Osteocyte (in vitro differentiated cells): ENCODE results near the gene SGCE. TPM values are rescaled to one million over a fixed set of nuclear protein-coding genes. Genes with fewer than 3 reads are reported as not detected.

Experiments used
- DNase-seq: peaks from one replicate; pipeline ENCODE4 v3.0.0; 2021; ENCODE audit warnings: mixed read lengths; ENCODE audit not compliant: unreplicated experiment; ENCODE audit errors: extremely low spot score
- H3K27ac Mint-ChIP-seq: one replicate; pipeline ENCODE4 v1.8.0; 2021; ENCODE audit warnings: mild to moderate bottlenecking, mixed read lengths; ENCODE audit not compliant: unreplicated experiment
- H3K27me3 Mint-ChIP-seq: one replicate; pipeline ENCODE4 v1.8.0; 2021; ENCODE audit warnings: mixed read lengths; ENCODE audit not compliant: unreplicated experiment
- H3K36me3 Mint-ChIP-seq: one replicate; pipeline ENCODE4 v1.8.0; 2021; ENCODE audit warnings: mixed read lengths; ENCODE audit not compliant: unreplicated experiment
- H3K4me1 Mint-ChIP-seq: one replicate; pipeline ENCODE4 v1.8.0; 2021; ENCODE audit warnings: mixed read lengths; ENCODE audit not compliant: unreplicated experiment
- H3K4me3 Mint-ChIP-seq: one replicate; pipeline ENCODE4 v1.8.0; 2021; ENCODE audit warnings: mild to moderate bottlenecking, moderate library complexity, mixed read lengths; ENCODE audit not compliant: unreplicated experiment
- H3K9me3 Mint-ChIP-seq: one replicate; pipeline ENCODE4 v1.8.0; 2021; ENCODE audit warnings: mixed read lengths; ENCODE audit not compliant: unreplicated experiment
- total RNA-seq: library from RNA; stranded (reverse); gene quantifications from 2 replicates; pipeline ENCODE4 v1.2.1, GENCODE V29; 2021
- TF ChIP-seq, protein P1 (sequence below): fragments of 200-600 bp; sonication (generic); IDR thresholded peaks from 2 replicates; pipeline ENCODE4 v1.5.0; 2021; ENCODE audit warnings: antibody characterized with exemption, mild to moderate bottlenecking, moderate library complexity

The SGCE gene
- total RNA-seq, 1 donor from 2014 or later, result 85.6 TPM

DNA sequence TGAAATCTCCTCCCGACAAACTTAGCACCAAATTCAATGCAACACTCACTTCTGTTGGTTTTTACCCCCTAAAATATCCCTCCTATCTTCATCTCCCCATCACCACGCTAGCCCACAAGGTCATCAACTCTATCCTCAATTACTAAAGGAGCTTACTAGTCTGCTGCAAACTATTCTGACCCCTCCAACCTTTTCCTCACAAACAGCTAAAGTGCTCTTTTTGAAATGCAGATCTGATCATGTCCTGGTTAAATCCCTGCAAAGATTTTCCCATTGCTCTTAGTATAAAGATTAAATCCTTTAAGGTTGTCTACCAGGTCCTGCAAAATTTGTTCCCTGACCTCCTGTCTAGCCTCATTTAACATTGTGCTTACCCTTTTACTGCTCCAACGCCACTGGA is 8.6 kb downstream of the SGCE start:
- Mint-ChIP-seq H3K36me3 (peaks cover 4% of the 10 kb centered on the region), H3K9me3 (no peaks in the 10 kb centered on the region), H3K4me1 (peaks cover 49% of the 10 kb centered on the region), H3K4me3 (no peak overlapping the region), H3K27ac (no peak overlapping the region), H3K27me3 (no peaks in the 10 kb centered on the region)
- DNase-seq, result no peak
- TF ChIP-seq, protein P1, sequence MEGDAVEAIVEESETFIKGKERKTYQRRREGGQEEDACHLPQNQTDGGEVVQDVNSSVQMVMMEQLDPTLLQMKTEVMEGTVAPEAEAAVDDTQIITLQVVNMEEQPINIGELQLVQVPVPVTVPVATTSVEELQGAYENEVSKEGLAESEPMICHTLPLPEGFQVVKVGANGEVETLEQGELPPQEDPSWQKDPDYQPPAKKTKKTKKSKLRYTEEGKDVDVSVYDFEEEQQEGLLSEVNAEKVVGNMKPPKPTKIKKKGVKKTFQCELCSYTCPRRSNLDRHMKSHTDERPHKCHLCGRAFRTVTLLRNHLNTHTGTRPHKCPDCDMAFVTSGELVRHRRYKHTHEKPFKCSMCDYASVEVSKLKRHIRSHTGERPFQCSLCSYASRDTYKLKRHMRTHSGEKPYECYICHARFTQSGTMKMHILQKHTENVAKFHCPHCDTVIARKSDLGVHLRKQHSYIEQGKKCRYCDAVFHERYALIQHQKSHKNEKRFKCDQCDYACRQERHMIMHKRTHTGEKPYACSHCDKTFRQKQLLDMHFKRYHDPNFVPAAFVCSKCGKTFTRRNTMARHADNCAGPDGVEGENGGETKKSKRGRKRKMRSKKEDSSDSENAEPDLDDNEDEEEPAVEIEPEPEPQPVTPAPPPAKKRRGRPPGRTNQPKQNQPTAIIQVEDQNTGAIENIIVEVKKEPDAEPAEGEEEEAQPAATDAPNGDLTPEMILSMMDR, result no peak

DNA sequence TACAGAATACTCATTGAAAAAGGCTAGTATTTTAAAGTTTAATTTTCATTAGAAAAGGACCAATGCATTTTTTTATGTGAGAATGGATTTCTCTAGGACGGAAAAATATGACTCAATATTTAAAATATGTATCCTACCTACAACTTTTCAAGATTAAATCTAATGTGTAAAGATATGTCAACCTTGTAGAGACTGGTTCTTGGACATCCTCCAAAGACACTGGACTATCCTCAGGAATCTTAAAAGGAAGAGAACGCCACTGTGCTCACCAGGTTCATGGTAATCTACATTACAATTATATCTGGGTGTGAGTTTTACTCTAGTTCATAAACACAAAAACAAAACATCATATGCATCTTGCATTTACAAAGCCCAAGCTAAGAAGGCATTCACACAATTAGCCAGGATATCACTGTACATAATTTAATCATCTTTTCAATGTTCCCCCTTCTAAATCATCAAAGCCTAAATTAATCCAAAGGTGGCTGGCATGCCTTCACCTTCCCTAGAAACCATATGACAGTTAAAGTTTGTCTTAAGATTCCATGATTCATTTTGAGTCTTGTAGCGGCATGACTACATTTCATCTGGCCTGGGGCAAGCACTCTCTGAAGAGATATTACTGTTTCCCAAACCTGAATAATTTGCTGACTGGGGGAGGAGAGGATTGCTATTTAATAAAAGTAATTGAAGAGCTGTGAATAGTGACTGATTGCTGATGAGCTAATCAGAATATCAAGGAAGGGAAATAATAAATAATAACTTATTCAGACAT is 12.0 kb downstream of the SGCE start:
- H3K36me3 Mint-ChIP-seq, result peaks cover 3% of the 10 kb centered on the region
- H3K27me3 Mint-ChIP-seq, result no peaks in the 10 kb centered on the region
- no peak for DNase-seq
- peak overlapping the region; percentile 20 for H3K27ac Mint-ChIP-seq
- no peaks in the 10 kb centered on the region for H3K9me3 Mint-ChIP-seq
- TF ChIP-seq, protein P1, result no peak
- peaks cover 29% of the 10 kb centered on the region for H3K4me1 Mint-ChIP-seq
- no peak overlapping the region for H3K4me3 Mint-ChIP-seq

DNA sequence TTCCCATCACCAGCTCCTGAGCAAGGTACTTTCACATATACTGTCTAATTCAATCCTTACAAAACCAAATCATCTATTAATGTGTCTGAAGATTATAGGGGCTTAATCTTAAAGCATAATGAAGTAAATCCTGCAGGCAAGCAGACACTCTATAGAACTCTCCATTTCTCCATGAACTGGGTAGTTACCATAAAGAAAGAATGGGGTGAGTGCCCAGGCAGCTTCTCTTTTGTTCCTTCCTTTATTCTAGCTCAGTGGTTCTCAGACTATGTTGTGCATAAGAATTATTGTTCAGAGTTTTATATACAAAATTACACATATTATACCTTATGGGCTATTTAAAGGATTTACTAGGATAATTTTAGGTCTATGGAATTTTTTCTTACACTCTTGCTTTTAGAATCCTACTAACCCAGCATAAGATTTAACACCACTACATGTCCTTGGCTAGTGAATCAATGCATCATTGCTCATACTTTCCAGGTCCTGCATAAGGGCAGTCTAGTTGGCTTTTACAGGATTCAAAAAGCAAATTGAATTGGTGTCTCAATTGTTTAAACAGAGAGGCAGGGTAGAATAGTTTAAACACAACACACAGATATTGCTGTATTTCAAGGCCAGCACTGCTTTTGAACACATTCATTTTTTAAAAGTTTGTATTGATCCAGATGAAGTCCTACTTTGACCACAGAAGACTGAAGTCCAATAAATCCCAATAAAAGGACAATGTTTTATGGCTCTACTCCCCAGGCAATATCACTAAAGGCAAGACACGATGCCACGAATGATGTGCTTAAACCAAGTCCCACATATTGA is 12.9 kb downstream of the SGCE start:
- Mint-ChIP-seq H3K4me1 (peaks cover 26% of the 10 kb centered on the region), H3K36me3 (peaks cover 5% of the 10 kb centered on the region), H3K27ac (no peak overlapping the region), H3K27me3 (no peaks in the 10 kb centered on the region), H3K9me3 (no peaks in the 10 kb centered on the region), H3K4me3 (no peak overlapping the region)
- DNase-seq, result no peak
- TF ChIP-seq, protein P1, result no peak

DNA sequence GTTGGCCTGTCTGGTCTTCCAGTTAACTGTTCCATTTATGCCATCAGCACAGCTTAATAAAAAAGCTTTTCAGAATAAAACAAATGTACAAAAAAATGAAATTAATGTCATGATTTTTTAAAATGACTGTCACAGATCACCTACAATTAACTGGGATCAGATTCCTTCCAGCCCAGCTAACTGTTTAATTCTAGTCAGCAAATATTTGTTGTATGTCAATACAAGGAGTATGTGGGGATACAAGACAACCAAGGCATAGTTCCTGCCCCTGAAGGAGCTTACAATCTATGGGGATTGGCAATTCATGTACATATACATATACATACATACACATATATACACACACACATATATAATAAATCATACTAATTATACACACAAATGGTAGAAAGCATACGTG is 16.5 kb downstream of the SGCE start:
- no peaks in the 10 kb centered on the region for H3K27me3 Mint-ChIP-seq
- TF ChIP-seq, protein P1, result no peak

DNA sequence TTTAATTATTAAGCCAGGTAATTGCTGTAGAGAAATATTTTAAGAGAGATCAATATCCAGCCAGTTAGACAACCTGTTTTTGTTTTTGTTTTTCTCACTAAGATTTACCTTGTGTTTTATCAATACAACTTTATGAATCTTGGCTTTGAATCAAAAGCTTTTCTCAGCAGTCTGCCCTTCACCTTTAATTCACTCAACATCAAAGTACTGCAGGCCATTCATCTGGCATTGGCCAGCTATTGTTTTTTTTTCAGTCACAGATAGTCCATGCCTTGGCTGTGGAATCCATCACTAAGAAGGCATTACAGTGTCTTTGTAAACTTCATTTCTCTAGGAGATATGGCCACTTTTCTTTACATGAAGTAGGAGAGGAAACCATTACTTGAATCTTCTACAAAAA is 20.2 kb downstream of the SGCE start:
- H3K4me1 Mint-ChIP-seq, result peaks cover 33% of the 10 kb centered on the region
- DNase-seq, result no peak
- H3K9me3 Mint-ChIP-seq, result no peaks in the 10 kb centered on the region
- no peak overlapping the region for H3K27ac Mint-ChIP-seq
- H3K4me3 Mint-ChIP-seq, result no peak overlapping the region
- H3K27me3 Mint-ChIP-seq, result no peaks in the 10 kb centered on the region
- peaks cover 4% of the 10 kb centered on the region for H3K36me3 Mint-ChIP-seq
- TF ChIP-seq, protein P1, result no peak

More for the DNA sequence above, 16.5 kb downstream of the SGCE start:
- H3K36me3 Mint-ChIP-seq, result peaks cover 4% of the 10 kb centered on the region
- no peak for DNase-seq
- no peak overlapping the region for H3K4me3 Mint-ChIP-seq
- no peaks in the 10 kb centered on the region for H3K9me3 Mint-ChIP-seq
- no peak overlapping the region for H3K27ac Mint-ChIP-seq
- peaks cover 22% of the 10 kb centered on the region for H3K4me1 Mint-ChIP-seq
